DMS53 treated with DMSO at 0.1 percent for 48 hours (cell line): ENCODE results near the gene COL23A1.
"Not testable (repeated sequence)": the region's sequence is repeated elsewhere in the genome, so short reads cannot be mapped to it uniquely, and the experiment has no call there.

Source experiments
- DNase-seq: peaks from one replicate; lab custom pipeline; 2025; ENCODE audit not compliant: unreplicated experiment; lab: John Stamatoyannopoulos, UW

The COL23A1 gene

GRCh38 chr5:178384816-178385495, 205.2 kb downstream of the COL23A1 start:
- no peak for DNase-seq

GRCh38 chr5:178383919-178384815, 206.0 kb downstream of the COL23A1 start:
- DNase-seq, result no peak

GRCh38 chr5:178383301-178383918, 206.8 kb downstream of the COL23A1 start:
- DNase-seq, result no peak

- DNase-seq, result no peak
Observed at GRCh38 chr5:178382754-178383164, 207.4 kb downstream of the COL23A1 start.

GRCh38 chr5:178381921-178382695, 208.1 kb downstream of the COL23A1 start:
- no peak for DNase-seq

- DNase-seq, result no peak
Observed at GRCh38 chr5:178381206-178381605, 209.0 kb downstream of the COL23A1 start.

- no peak for DNase-seq
Observed at GRCh38 chr5:178380541-178381074, 209.6 kb downstream of the COL23A1 start.

- no peak for DNase-seq
Observed at GRCh38 chr5:178380086-178380485, 210.1 kb downstream of the COL23A1 start.

GRCh38 chr5:178378527-178379484, 211.4 kb downstream of the COL23A1 start:
- DNase-seq, result no peak

GRCh38 chr5:178377583-178378270, 212.5 kb downstream of the COL23A1 start:
- DNase-seq, result no peak

- DNase-seq, result no peak
Observed at GRCh38 chr5:178376921-178377582, 213.1 kb downstream of the COL23A1 start.

GRCh38 chr5:178375348-178375747, 214.8 kb downstream of the COL23A1 start:
- no peak for DNase-seq

- no peak for DNase-seq
Observed at GRCh38 chr5:178373711-178374110, 216.5 kb downstream of the COL23A1 start.

GRCh38 chr5:178372142-178372571, 218.0 kb downstream of the COL23A1 start:
- no peak for DNase-seq

- no peak for DNase-seq
Observed at GRCh38 chr5:178371362-178372111, 218.7 kb downstream of the COL23A1 start.

- DNase-seq, result no peak
Observed at GRCh38 chr5:178370102-178370501, 220.1 kb downstream of the COL23A1 start.

GRCh38 chr5:178369469-178369868, 220.7 kb downstream of the COL23A1 start:
- DNase-seq, result not testable (repeated sequence)
